GM23338 (cell line): ENCODE data around the gene CDK14. TPM values are rescaled to one million over a fixed set of nuclear protein-coding genes. Genes with fewer than 3 reads are reported as not detected.

Source experiments
- ATAC-seq: fragments of 200-7000 bp; cut with Tn5 transposase; 3 replicates; pipeline ENCODE4 v1.9.1; 2020
- DNase-seq: peaks from one replicate; pipeline ENCODE4 v3.0.0-alpha.2; 2015; ENCODE audit warnings: low spot score
- H2AFZ ChIP-seq: fragments of 200-600 bp; sonication (generic); 2 replicates; pipeline ENCODE4 v1.8.0; 2016; ENCODE audit warnings: antibody characterized with exemption, mild to moderate bottlenecking, moderate library complexity
- H3F3A ChIP-seq: fragments of 200-600 bp; sonication (generic); replicated peaks from 2 replicates; pipeline ENCODE4 v1.8.0; 2017; ENCODE audit warnings: antibody characterized with exemption, mixed run types, low read depth
- H3K27ac ChIP-seq: fragments of 200-600 bp; sonication (generic); 2 replicates; pipeline ENCODE4 v1.6.1; 2016; ENCODE audit warnings: low read depth
- H3K27me3 ChIP-seq: fragments of 200-600 bp; sonication (generic); 2 replicates; pipeline ENCODE4 v1.8.0; 2016; ENCODE audit warnings: mild to moderate bottlenecking, mixed run types, moderate library complexity; ENCODE audit not compliant: insufficient read depth
- H3K36me3 ChIP-seq: fragments of 200-600 bp; sonication (generic); 2 replicates; pipeline ENCODE4 v1.8.0; 2016; ENCODE audit warnings: mild to moderate bottlenecking; ENCODE audit not compliant: insufficient read depth
- H3K4me1 ChIP-seq: fragments of 200-600 bp; sonication (generic); 2 replicates; pipeline ENCODE4 v1.8.0; 2016; ENCODE audit warnings: mild to moderate bottlenecking, moderate library complexity; ENCODE audit not compliant: insufficient read depth
- H3K4me2 ChIP-seq: fragments of 200-600 bp; sonication (generic); 2 replicates; pipeline ENCODE4 v1.7.1; 2017; ENCODE audit warnings: mixed run types
- H3K4me3 ChIP-seq: fragments of 200-600 bp; sonication (generic); 2 replicates; pipeline ENCODE4 v1.6.1; 2016; ENCODE audit warnings: mixed run types
- H3K79me2 ChIP-seq: fragments of 200-600 bp; sonication (generic); replicated peaks from 2 replicates; pipeline ENCODE4 v1.8.0; 2017; ENCODE audit warnings: mild to moderate bottlenecking; ENCODE audit not compliant: insufficient read depth
- H3K9me2 ChIP-seq: fragments of 200-600 bp; sonication (generic); 2 replicates; pipeline ENCODE4 v1.8.0; 2017; ENCODE audit not compliant: insufficient read depth
- H4K20me1 ChIP-seq: fragments of 200-600 bp; sonication (generic); replicated peaks from 2 replicates; pipeline ENCODE4 v1.8.0; 2017; ENCODE audit warnings: mild to moderate bottlenecking; ENCODE audit not compliant: insufficient read depth
- H3K27ac Mint-ChIP-seq: 2 replicates; pipeline ENCODE4 v1.8.0; 2020; ENCODE audit warnings: inconsistent platforms, mild to moderate bottlenecking, moderate library complexity, mixed read lengths
- H3K27me3 Mint-ChIP-seq: 3 replicates; pipeline ENCODE4 v1.8.0; 2022; ENCODE audit warnings: low read depth, mild to moderate bottlenecking, moderate library complexity, mixed read lengths, inconsistent platforms; ENCODE audit not compliant: insufficient read depth, poor library complexity
- H3K36me3 Mint-ChIP-seq: 3 replicates; pipeline ENCODE4 v1.8.0; 2021; ENCODE audit warnings: low read depth, mild to moderate bottlenecking, inconsistent platforms, moderate library complexity, mixed read lengths
- H3K4me1 Mint-ChIP-seq: 3 replicates; pipeline ENCODE4 v1.8.0; 2020; ENCODE audit warnings: mild to moderate bottlenecking, inconsistent platforms, mixed read lengths
- H3K4me3 Mint-ChIP-seq: 3 replicates; pipeline ENCODE4 v1.8.0; 2021; ENCODE audit warnings: moderate library complexity, mild to moderate bottlenecking, inconsistent platforms, mixed read lengths
- H3K9me3 Mint-ChIP-seq: 3 replicates; pipeline ENCODE4 v1.8.0; 2020; ENCODE audit warnings: moderate library complexity, mild to moderate bottlenecking, inconsistent platforms, mixed read lengths
- CREB1 ChIP-seq: fragments of 250-450 bp; sonication (Bioruptor Pico); IDR thresholded peaks from 2 replicates; pipeline ENCODE4 v1.5.0; 2020; ENCODE audit warnings: low read depth, mild to moderate bottlenecking, moderate library complexity
- CTCF ChIP-seq, 2 experiments: fragments of 200-600 bp in 1 of 2; sonication (generic) in 1 of 2; conservative IDR thresholded peaks; 2 replicates each; pipeline versions ENCODE4 v1.5.1 to v1.6.1; 2016 to 2017; ENCODE audit warnings: antibody characterized with exemption in 2 of 2, low read depth in 2 of 2, mild to moderate bottlenecking in 2 of 2, moderate library complexity in 1 of 2
- ETS1 ChIP-seq: IDR thresholded peaks from 2 replicates; pipeline ENCODE4 v1.6.1; 2016; ENCODE audit warnings: antibody characterized with exemption
- JUNB ChIP-seq: IDR thresholded peaks from one replicate; pipeline ENCODE4 v1.6.1; 2016; ENCODE audit warnings: antibody characterized with exemption; ENCODE audit not compliant: unreplicated experiment
- NANOG ChIP-seq: IDR thresholded peaks from 2 replicates; pipeline ENCODE4 v1.6.1; 2016; ENCODE audit warnings: antibody characterized with exemption, borderline replicate concordance
- POLR2AphosphoS5 ChIP-seq: IDR thresholded peaks from 2 replicates; pipeline ENCODE4 v1.6.1; 2016; ENCODE audit warnings: antibody characterized with exemption, low read depth
- REST ChIP-seq: IDR thresholded peaks from one replicate; pipeline ENCODE4 v1.6.1; 2018; ENCODE audit warnings: antibody characterized with exemption; ENCODE audit not compliant: unreplicated experiment
- STAT1 ChIP-seq: IDR thresholded peaks from one replicate; pipeline ENCODE4 v1.6.1; 2016; ENCODE audit warnings: antibody characterized with exemption; ENCODE audit not compliant: unreplicated experiment
- ZNF114 ChIP-seq: fragments of 250-450 bp; sonication (Bioruptor Pico); IDR thresholded peaks from 2 replicates; pipeline ENCODE4 v1.5.0; 2020; ENCODE audit warnings: mild to moderate bottlenecking, moderate library complexity
- ZNF331 ChIP-seq: fragments of 250-450 bp; sonication (Bioruptor Pico); IDR thresholded peaks from 2 replicates; pipeline ENCODE4 v1.5.0; 2020; ENCODE audit warnings: low read depth, mild to moderate bottlenecking, moderate library complexity
- ZNF462 ChIP-seq: fragments of 250-450 bp; sonication (Bioruptor Pico); IDR thresholded peaks from 2 replicates; pipeline ENCODE4 v1.5.0; 2020; ENCODE audit warnings: mild to moderate bottlenecking, moderate library complexity
- polyA plus RNA-seq: library from polyadenylated mRNA; unstranded; fragments of >200 nt; fragmentation: Nextera tagmentation; extraction: Ambion mirVana; gene quantifications from 2 replicates; pipeline ENCODE4 v1.2.1, GENCODE V29; 2016
- total RNA-seq: library from RNA; depleted of rRNA; stranded (reverse); fragments of >200 nt; shearing (Covaris generic); gene quantifications from 2 replicates; pipeline ENCODE4 v1.2.3, GENCODE V29; 2014

Gene CDK14
- total and polyA plus RNA-seq, 2 experiments from 2014 or later, result 11.2 to 24.0 TPM

- H3K4me1 ChIP-seq, result peaks cover 14% of the 10 kb centered on the region
- H3K4me3 Mint-ChIP-seq, result no peak overlapping the region
- H3K9me3 Mint-ChIP-seq, result no peaks in the 10 kb centered on the region
- H4K20me1 ChIP-seq, result no peaks in the 10 kb centered on the region
- no peak overlapping the region for H3K4me2 ChIP-seq
- H3K4me3 ChIP-seq, result no peak overlapping the region
- H3K36me3 ChIP-seq, result no peaks in the 10 kb centered on the region
- DNase-seq, result no peak
- no peaks in the 10 kb centered on the region for H3K79me2 ChIP-seq
- no peak overlapping the region for H3K27ac ChIP-seq
- H3F3A ChIP-seq, result no peaks in the 10 kb centered on the region
- TF ChIP-seq CTCF (conservative IDR thresholded peaks at IDR 0.05; ENCODE audit: low read depth in 2 of 2) (no peak), ZNF114 (CRISPR knock-in tag) (no peak), POLR2AphosphoS5 (no peak), ZNF331 (no peak), NANOG (no peak), ETS1 (no peak), CREB1 (CRISPR knock-in tag) (no peak), REST (no peak), ZNF462 (CRISPR knock-in tag) (no peak), JUNB (no peak), STAT1 (no peak)
- H3K27me3 Mint-ChIP-seq, result no peaks in the 10 kb centered on the region
- no peaks in the 10 kb centered on the region for H3K27me3 ChIP-seq
- H3K27ac Mint-ChIP-seq, result no peak overlapping the region
- H3K4me1 Mint-ChIP-seq, result peaks cover 26% of the 10 kb centered on the region
- H3K36me3 Mint-ChIP-seq, result no peaks in the 10 kb centered on the region
- no peak for ATAC-seq
- no peak overlapping the region for H2AFZ ChIP-seq
- no peaks in the 10 kb centered on the region for H3K9me2 ChIP-seq
Measured at GRCh38 chr7:90948085-90948484, 352.0 kb downstream of the CDK14 start.
